Breast epithelium (tissue), 3 donors: ENCODE measurements around the gene FITM1.

Experiments
- CTCF ChIP-seq, 3 donors: fragments of 450-650 bp; IDR thresholded peaks; one replicate each; pipeline ENCODE4 v1.5.1; 2016 to 2017; ENCODE audit warnings: antibody characterized with exemption in 3 of 3, mild to moderate bottlenecking in 3 of 3, moderate library complexity in 3 of 3
- POLR2AphosphoS5 ChIP-seq, 3 donors: sonication (generic); formaldehyde crosslinking; IDR thresholded peaks; one replicate each; pipeline ENCODE4 v1.6.1; 2017; ENCODE audit warnings: antibody characterized with exemption in 3 of 3

- no peak for TF ChIP-seq POLR2AphosphoS5 (IDR thresholded peaks at IDR 0.05)
- TF ChIP-seq CTCF (IDR thresholded peaks at IDR 0.05): no peak
Observed at GRCh38 chr14:24151404-24152080, 21.1 kb downstream of the FITM1 start.
